ENCODE results near the gene SETD2. TPM values are rescaled to one million over a fixed set of nuclear protein-coding genes. Genes with fewer than 3 reads are reported as not detected.
A peak's percentile ranks its signal among the peaks of the same experiment; 100 is the strongest.

Gene SETD2
- total and polyA plus RNA-seq, 4 donors = 7.6 to 37.6 (median 19.0) TPM

GRCh38 chr3:46974421-46975171, 189.3 kb downstream of the SETD2 start:
- Histone ChIP-seq H3K4me1 (ENCODE audit: control insufficient read depth in 4 of 4, insufficient read depth in 4 of 4, low read length in 3 of 4) (peaks cover 21 to 58% (median 47%) of the 10 kb centered on the region in 4 donors), H3K9me3 (ENCODE audit: control insufficient read depth in 4 of 4, low read length in 3 of 4) (no peaks in the 10 kb centered on the region), H3K4me3 (ENCODE audit: low read depth in 1 of 3, low read length in 3 of 3) (peak overlapping the region in 2 of 3 donors; percentile 9 to 70), H3K27me3 (ENCODE audit: control insufficient read depth in 4 of 4, insufficient read depth in 4 of 4, low read length in 3 of 4) (no peaks in the 10 kb centered on the region), H3K36me3 (ENCODE audit: control insufficient read depth in 4 of 4, insufficient read depth in 3 of 4, low read depth in 1 of 4, low read length in 3 of 4) (peaks cover 0 to 4% (median 1%) of the 10 kb centered on the region in 4 donors), H3K27ac (ENCODE audit: low read depth in 1 of 2, low read length in 2 of 2) (peak overlapping the region; percentile 71 to 75), H3K9ac (ENCODE audit: low read depth in 1 of 2, low read length in 2 of 2) (no peak overlapping the region)
- 50% methylated on average over 9 of the region's 9 CpGs for WGBS
- no peak for DNase-seq (ENCODE audit: low spot score)
- peak; percentile 89 for TF ChIP-seq HNF4G (IDR thresholded peaks at IDR 0.05)
- TF ChIP-seq GABPA (IDR thresholded peaks at IDR 0.05 in 1 of 2, conservative IDR thresholded peaks at IDR 0.05 in 1 of 2) = peak in 1 of 2 donors; percentile 58
- TF ChIP-seq REST (IDR thresholded peaks at IDR 0.05) = peak; percentile 59
- peak; percentile 28 to 29 for TF ChIP-seq EGR1 (IDR thresholded peaks at IDR 0.05; ENCODE audit: low read depth in 2 of 2)
- TF ChIP-seq FOXA2 (IDR thresholded peaks at IDR 0.05) = peak; percentile 43
- TF ChIP-seq NR2F2 (IDR thresholded peaks at IDR 0.05) = peak; percentile 12
- peak; percentile 71 for TF ChIP-seq MAX (IDR thresholded peaks at IDR 0.05)
- peak; percentile 82 for TF ChIP-seq YY1 (IDR thresholded peaks at IDR 0.05)
- peak; percentile 31 for TF ChIP-seq ATF3 (IDR thresholded peaks at IDR 0.05)
- peak; percentile 96 for TF ChIP-seq SP1 (IDR thresholded peaks at IDR 0.05)
- peak; percentile 32 for TF ChIP-seq FOXA1 (IDR thresholded peaks at IDR 0.05)
- TF ChIP-seq RXRA (IDR thresholded peaks at IDR 0.05) = peak; percentile 93 to 96
- TF ChIP-seq CTCF (IDR thresholded peaks at IDR 0.05; ENCODE audit: low read depth, low read length, missing input control) = no peak
- peak; percentile 78 for TF ChIP-seq ZBTB33 (IDR thresholded peaks at IDR 0.05)
- peak; percentile 79 for TF ChIP-seq TAF1 (conservative IDR thresholded peaks at IDR 0.05)
- TF ChIP-seq HNF4A (conservative IDR thresholded peaks at IDR 0.05) = peak; percentile 96
- TF ChIP-seq RAD21 (IDR thresholded peaks at IDR 0.05) = peak; percentile 54 to 57
- peak; percentile 55 to 56 for TF ChIP-seq JUND (IDR thresholded peaks at IDR 0.05)
